HEK293 (cell line): ENCODE measurements around the gene MTR.
A peak's percentile ranks its signal among the peaks of the same experiment; 100 is the strongest.

ENCODE experiments used
- CTCF ChIA-PET: fragments of 350-600 bp; formaldehyde crosslinking; extraction: SDS; loops from one replicate; lab custom pipeline; 2021; ENCODE audit warnings: antibody characterized with exemption; lab: Yijun Ruan, JAX
- POLR2A ChIA-PET: fragments of 300-600 bp; formaldehyde crosslinking; extraction: SDS; loops from one replicate; lab custom pipeline; 2020; ENCODE audit warnings: antibody characterized with exemption, inconsistent platforms; lab: Yijun Ruan, JAX
- H3K27ac ChIP-seq: fragments of 200-500 bp; sonication (Bioruptor generic); 2 replicates; pipeline ENCODE4 v1.5.1; 2014; ENCODE audit warnings: low read depth, low read length, control low read depth, inconsistent platforms; ENCODE audit errors: extremely low read depth
- H3K36me3 ChIP-seq, 2 experiments: fragments of 200-500 bp in 1 of 2; sonication (Bioruptor generic) in 1 of 2; 1 replicate in 1 of 2; 2 replicates in 1 of 2; pipeline ENCODE4 v1.5.1; 2014 to 2017; ENCODE audit warnings: inconsistent platforms in 2 of 2, low read length in 2 of 2; ENCODE audit not compliant: control insufficient read depth in 2 of 2, insufficient read depth in 1 of 2
- H3K4me1 ChIP-seq: fragments of 200-500 bp; sonication (Bioruptor generic); 2 replicates; pipeline ENCODE4 v1.5.1; 2014; ENCODE audit warnings: mild to moderate bottlenecking, low read length, inconsistent platforms; ENCODE audit not compliant: control insufficient read depth, insufficient read depth
- H3K4me3 ChIP-seq: 2 replicates; pipeline ENCODE4 v1.5.1; 2011; ENCODE audit warnings: low read depth, mild to moderate bottlenecking, control low read depth, low read length, moderate library complexity
- H3K9me3 ChIP-seq: fragments of 200-500 bp; sonication (Bioruptor generic); 2 replicates; pipeline ENCODE4 v1.5.1; 2014; ENCODE audit warnings: low read depth, low read length, inconsistent platforms; ENCODE audit not compliant: control insufficient read depth, insufficient read depth
- ATF2 ChIP-seq: fragments of 450-650 bp; formaldehyde crosslinking; IDR thresholded peaks from 2 replicates; pipeline ENCODE4 v1.5.1; 2016; ENCODE audit warnings: missing biosample characterization, missing genetic modification characterization, low read depth
- GFI1B ChIP-seq: fragments of 450-650 bp; formaldehyde crosslinking; IDR thresholded peaks from 2 replicates; pipeline ENCODE4 v1.5.1; 2016; ENCODE audit warnings: missing biosample characterization, missing genetic modification characterization
- KLF10 ChIP-seq: fragments of 450-650 bp; IDR thresholded peaks from 2 replicates; pipeline ENCODE4 v1.5.1; 2018; ENCODE audit warnings: missing biosample characterization, mild to moderate bottlenecking, missing genetic modification characterization
- REPIN1 ChIP-seq: fragments of 450-650 bp; formaldehyde crosslinking; IDR thresholded peaks from 2 replicates; pipeline ENCODE4 v1.5.1; 2017; ENCODE audit warnings: missing biosample characterization, missing genetic modification characterization, low read depth
- ZBTB17 ChIP-seq: fragments of 450-650 bp; formaldehyde crosslinking; IDR thresholded peaks from 2 replicates; pipeline ENCODE4 v1.5.1; 2016; ENCODE audit warnings: missing biosample characterization, missing genetic modification characterization
- ZBTB20 ChIP-seq: fragments of 450-650 bp; formaldehyde crosslinking; IDR thresholded peaks from 2 replicates; pipeline ENCODE4 v1.5.1; 2016; ENCODE audit warnings: missing biosample characterization, missing genetic modification characterization
- ZNF10 ChIP-seq: fragments of 450-650 bp; formaldehyde crosslinking; IDR thresholded peaks from 2 replicates; pipeline ENCODE4 v1.5.1; 2017; ENCODE audit warnings: missing biosample characterization, missing genetic modification characterization
- ZNF146 ChIP-seq: fragments of 450-650 bp; formaldehyde crosslinking; IDR thresholded peaks from 2 replicates; pipeline ENCODE4 v1.5.1; 2016; ENCODE audit warnings: missing biosample characterization, missing genetic modification characterization
- ZNF223 ChIP-seq: fragments of 450-650 bp; formaldehyde crosslinking; IDR thresholded peaks from 2 replicates; pipeline ENCODE4 v1.5.1; 2016; ENCODE audit warnings: missing biosample characterization, missing genetic modification characterization
- ZNF639 ChIP-seq: fragments of 450-650 bp; formaldehyde crosslinking; IDR thresholded peaks from 2 replicates; pipeline ENCODE4 v1.5.1; 2016; ENCODE audit warnings: missing biosample characterization, missing genetic modification characterization
- ZNF837 ChIP-seq: fragments of 450-650 bp; formaldehyde crosslinking; IDR thresholded peaks from 2 replicates; pipeline ENCODE4 v1.5.1; 2016; ENCODE audit warnings: missing biosample characterization, missing genetic modification characterization
- ZSCAN18 ChIP-seq: fragments of 450-650 bp; formaldehyde crosslinking; IDR thresholded peaks from 2 replicates; pipeline ENCODE4 v1.5.1; 2016; ENCODE audit warnings: missing biosample characterization, missing genetic modification characterization
- ZSCAN4 ChIP-seq: fragments of 450-650 bp; formaldehyde crosslinking; IDR thresholded peaks from 2 replicates; pipeline ENCODE4 v1.5.1; 2017; ENCODE audit warnings: missing biosample characterization, missing genetic modification characterization

MTR gene

GRCh38 chr1:236917448-236917847, 122.4 kb downstream of the MTR start:
- POLR2A ChIA-PET = no interaction called here
- Histone ChIP-seq H3K36me3 (no peaks in the 10 kb centered on the region), H3K9me3 (no peaks in the 10 kb centered on the region), H3K27ac (no peak overlapping the region), H3K4me1 (no peaks in the 10 kb centered on the region), H3K4me3 (no peak overlapping the region)
- no peak for TF ChIP-seq ZSCAN4 (tag by site-specific recombination)
- TF ChIP-seq ZNF223 = no peak
- TF ChIP-seq KLF10 (tag by site-specific recombination) = no peak
- TF ChIP-seq ZNF639 (tag by site-specific recombination) = no peak
- CTCF ChIA-PET = interaction anchor here (0.6 kb wide), 1 partner anchor 12 kb away, joined by 4 read pairs; no protein-coding TSS in a partner anchor

- POLR2A ChIA-PET = no interaction called here
These were observed 125.3 kb downstream of the MTR start for GRCh38 chr1:236920286-236920894.

GRCh38 chr1:236921610-236922009, 126.5 kb downstream of the MTR start:
- Histone ChIP-seq H3K4me1 (no peaks in the 10 kb centered on the region), H3K36me3 (no peaks in the 10 kb centered on the region), H3K4me3 (no peak overlapping the region), H3K27ac (no peak overlapping the region), H3K9me3 (no peaks in the 10 kb centered on the region)
- TF ChIP-seq ATF2 (tag by site-specific recombination) (peak; percentile 61; the same call in 1 of the 2 replicates), ZBTB17 (tag by site-specific recombination) (no peak)
- POLR2A ChIA-PET = no interaction called here
- CTCF ChIA-PET = no interaction called here

More at GRCh38 chr1:236920286-236920894, 125.3 kb downstream of the MTR start:
- TF ChIP-seq ZBTB20 (tag by site-specific recombination) (no peak), REPIN1 (tag by site-specific recombination) (no peak), GFI1B (no peak), ZNF146 (tag by site-specific recombination) (no peak), ZNF10 (tag by site-specific recombination) (no peak), ZSCAN18 (no peak), ZNF837 (tag by site-specific recombination) (no peak)
- CTCF ChIA-PET = interaction anchor here (0.6 kb wide), 1 partner anchor 735 kb away, joined by 3 read pairs; no protein-coding TSS in a partner anchor
- no peaks in the 10 kb centered on the region for H3K4me1 ChIP-seq
- no peaks in the 10 kb centered on the region for H3K36me3 ChIP-seq
- no peaks in the 10 kb centered on the region for H3K9me3 ChIP-seq
- H3K4me3 ChIP-seq = no peak overlapping the region
- H3K27ac ChIP-seq = no peak overlapping the region
